GM18505 (cell line): Measurements from ENCODE around the gene CELSR3.

ENCODE experiments used
- ATAC-seq: cut with Tn5 transposase; IDR thresholded peaks from one replicate; pipeline ENCODE4 v1.9.1; 2021; ENCODE audit not compliant: unreplicated experiment
- POLR2A ChIP-seq: IDR thresholded peaks from 4 replicates; pipeline ENCODE4 v1.6.1; 2011; ENCODE audit warnings: borderline replicate concordance; ENCODE audit not compliant: insufficient read depth, insufficient read length; ENCODE audit errors: extremely low read depth

Gene CELSR3

DNA sequence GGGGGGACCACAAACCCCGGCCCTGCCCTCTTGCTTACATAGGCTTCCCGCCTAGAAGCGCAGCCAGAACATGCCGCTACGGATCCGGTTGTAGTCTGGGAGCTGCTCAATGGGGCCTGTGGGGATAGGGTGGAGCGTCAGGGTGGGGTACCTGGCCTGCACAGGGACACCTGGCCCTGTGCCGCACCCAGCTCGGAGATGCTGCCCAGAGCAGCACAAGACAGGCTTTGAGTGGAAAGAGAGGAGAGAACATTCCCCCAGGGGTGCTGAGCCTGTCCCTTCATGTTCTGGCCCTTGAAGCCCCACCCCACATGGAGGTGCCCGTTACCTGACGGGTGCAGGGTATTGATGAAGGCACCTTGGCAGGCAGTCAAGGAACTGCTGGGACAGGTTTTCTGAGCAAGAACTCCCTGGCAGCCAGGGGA is 63.6 kb downstream of the CELSR3 start:
- ATAC-seq: no peak
- TF ChIP-seq POLR2A: no peak

DNA sequence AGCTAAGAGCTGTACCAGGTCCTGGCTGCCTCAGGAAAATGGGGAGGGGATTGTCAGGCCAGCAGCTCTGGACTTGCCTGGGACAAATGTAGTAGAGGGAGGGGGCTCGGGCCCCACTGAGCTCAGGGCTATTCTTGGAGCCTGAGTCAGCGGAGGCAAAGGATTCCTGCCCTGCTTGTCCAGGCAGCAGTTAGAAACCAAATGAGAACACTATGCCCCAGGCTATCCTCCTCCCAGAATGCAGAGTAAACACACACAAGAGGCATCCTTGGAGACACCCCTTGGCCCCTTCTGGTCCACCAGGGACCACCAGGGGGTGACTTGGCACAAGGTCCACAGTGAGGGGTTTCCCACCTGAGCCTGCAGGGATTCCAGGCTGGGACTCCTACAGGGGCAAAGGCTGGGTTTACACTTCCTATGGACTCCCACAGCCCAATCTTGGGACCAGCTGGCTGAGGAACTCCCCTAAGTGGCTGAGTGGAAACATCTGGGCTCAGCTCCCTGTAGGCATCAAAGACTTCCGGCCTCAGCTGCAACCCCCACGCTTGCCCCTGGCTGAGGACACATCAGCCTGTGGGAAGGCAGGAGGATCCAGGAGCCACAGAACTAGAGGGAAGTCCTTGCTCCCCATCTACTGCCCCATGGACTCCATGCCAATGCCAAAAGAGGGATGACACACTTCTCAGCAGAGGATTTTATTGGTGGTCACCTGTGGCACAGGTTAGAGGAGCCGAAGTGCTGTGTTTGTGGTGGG is 64.2 kb downstream of the CELSR3 start:
- TF ChIP-seq POLR2A: no peak
- no peak for ATAC-seq

DNA sequence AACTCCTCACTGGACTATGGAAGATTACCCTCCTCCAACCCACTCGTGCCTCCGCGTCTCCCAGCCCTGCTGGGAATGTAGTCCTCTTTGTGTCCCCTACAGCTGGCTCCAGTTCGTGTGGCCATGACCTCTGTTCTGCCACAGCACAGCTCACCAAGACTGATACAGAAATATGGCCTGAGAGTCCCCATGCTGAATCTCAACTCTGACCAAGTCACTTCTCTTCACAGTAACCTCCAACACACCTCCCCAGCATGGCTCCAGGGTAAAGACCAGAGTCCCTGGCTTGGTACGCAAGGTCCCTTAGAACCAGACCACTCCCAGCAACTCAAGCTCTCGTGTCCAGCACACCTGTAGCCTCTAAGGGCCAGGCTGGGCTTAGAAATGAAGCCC is 65.3 kb downstream of the CELSR3 start:
- ATAC-seq: no peak
- no peak for TF ChIP-seq POLR2A

DNA sequence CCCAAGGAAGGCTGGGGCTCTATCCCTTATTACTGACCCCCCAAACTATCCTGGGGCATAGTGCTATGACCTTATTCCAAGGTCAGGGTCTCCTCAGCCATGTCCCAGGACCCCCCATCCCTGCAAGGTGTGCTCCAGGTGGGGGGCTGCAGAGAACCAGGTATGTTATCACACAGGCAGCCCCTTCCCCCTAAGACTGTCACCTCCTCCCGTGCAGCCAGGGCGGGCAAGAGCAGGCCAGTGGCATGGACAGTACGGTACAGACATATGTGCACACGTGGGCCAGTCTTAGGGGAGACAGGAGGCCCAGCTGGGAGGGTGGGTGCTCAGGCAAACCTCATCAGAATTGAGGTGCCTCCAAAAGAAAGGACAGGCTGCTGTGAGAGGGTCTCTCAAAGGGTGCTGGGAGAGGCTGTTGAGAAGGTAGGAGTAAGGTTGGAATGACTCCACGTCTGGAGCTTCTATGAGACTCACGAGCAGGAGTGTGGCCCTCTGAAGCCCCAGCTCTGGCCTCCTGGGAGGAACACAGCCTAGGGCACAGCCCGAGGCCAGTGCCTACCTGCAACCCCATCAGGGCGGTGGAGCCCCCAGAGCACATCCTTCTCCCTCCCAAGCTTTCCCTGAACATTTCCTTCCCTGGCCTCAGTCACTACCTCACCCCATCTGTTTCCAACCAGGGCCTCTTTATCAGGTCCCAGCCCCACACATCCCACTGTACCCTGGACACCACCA is 65.8 kb downstream of the CELSR3 start:
- TF ChIP-seq POLR2A: no peak
- no peak for ATAC-seq

DNA sequence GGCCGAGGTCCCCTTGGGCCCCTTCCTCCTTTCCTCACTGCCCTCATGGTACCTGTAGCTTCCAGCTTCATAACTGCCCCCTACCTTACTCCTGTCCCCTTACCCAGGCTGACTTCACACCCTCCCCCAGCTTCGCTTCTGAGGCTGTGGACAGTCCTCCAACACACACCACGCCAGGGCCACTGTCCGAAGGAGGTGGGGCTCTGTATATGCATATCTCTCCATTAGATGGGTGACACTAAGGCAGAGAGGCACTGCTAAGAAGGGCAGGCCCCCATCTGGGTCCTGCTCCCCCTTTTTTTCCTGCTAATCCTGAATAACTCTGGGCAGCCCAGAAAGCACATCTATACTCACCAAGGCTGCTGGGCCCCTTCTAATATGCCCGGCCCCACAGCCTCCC is 66.5 kb downstream of the CELSR3 start:
- TF ChIP-seq POLR2A: no peak
- ATAC-seq: no peak

DNA sequence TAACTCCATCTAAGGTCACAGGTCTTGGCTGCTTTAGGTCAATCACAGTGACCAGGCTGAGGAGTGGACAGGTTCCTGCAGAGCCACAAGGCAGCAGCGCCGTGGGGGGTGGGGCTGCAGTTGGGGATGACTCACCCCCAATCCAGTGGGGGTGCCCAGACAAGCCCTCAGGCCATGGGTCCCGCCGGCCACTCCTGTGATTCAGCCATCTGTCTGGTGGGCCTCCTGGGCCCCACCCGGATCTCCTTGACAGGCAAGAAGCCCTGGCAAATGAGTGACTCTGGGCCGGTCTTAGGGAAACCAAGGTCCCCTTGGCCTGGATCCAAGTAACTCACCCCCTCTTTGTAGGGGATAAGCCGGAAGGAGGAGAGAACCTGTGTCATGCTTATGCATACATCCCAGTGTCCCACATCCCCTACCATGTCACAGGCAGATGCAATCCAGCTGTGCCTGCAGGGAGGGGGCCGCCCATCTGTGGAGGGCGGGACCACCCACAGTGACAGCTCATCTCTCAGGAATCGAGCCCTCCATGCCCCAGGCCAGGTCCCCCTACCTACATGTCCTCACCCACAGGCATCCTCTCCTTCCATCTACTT is 67.1 kb downstream of the CELSR3 start:
- ATAC-seq: no peak
- no peak for TF ChIP-seq POLR2A

DNA sequence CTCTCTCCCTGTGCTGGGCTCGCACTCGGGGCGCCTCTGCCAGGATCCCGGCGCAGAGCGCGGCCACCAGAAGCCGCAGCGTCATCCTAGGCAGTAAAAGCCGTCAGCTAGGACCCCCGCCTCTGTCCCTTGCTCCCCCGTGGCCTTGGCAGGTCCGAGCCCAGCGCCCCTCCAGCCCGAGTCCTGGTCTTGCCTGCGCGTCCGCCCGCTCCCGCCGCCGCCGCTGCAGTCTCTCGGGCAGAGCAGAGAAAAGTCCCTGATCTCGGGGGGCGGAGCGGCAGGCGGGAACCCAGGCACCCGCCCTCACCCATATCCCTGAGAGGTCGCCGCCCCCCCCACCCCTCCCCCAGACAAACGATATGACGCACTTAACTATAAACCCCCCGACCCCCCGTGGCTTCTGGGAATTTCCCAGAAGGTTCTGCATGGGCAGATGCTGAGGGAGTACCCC is 67.6 kb downstream of the CELSR3 start, which contains the start of gene COL7A1:
TSS of gene COL7A1 (minus strand) at position 255 of the 451 bp plus-strand sequence. CDS start at position 85, 170 bp downstream.
- ATAC-seq: no peak

DNA sequence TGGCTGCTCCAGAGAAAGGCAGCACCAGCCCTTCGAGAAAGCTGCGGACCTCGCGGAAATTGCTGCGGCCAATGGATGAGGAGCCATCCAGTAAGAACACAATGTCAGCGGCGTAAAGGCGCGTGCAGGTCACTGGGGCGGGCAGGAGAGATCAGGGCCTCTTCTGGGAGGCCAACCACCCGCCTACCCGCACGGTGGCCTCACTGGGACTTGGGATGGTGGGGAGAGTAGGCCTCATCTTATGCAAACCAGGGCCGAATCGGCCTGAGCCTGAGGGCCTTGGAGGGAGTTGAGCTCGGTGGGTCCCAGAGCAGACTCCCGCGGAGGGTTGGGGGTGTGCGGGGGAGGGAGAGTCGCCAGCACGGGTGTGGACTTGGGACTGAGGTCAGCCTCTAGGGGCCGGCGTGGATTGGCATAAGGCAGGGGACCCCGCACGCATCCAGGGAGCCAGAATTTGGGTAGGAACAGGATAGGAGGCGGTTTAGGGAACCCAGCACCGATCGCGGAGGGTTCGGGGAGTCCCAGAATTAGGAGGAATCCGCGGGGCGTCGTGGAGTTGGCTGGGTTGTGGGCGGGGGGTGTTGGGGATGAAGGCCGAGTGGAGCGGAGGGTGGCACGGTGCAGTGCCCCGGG is 68.2 kb downstream of the CELSR3 start:
- TF ChIP-seq POLR2A: no peak
- no peak for ATAC-seq

More for the DNA sequence above, 67.6 kb downstream of the CELSR3 start, which contains the start of gene COL7A1:
- no peak for TF ChIP-seq POLR2A

DNA sequence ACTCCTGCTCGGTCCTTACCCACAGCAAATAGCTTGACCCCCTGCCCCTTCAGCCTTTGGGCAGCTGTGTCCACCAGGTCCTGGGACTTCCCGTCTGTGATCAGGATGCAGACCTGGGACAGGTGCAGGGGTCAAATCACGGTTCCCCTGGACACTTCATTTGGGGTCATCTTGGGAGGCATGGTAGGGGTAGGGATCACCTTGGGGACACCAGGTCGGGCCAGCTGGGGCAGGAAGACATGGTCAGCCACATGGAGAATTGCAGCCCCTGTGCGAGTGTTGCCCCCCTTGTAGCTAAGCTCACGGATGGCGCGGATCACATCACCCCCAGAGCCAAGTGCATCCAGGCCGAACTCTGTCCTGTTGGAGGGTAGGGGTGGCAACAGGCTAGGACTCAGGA is 69.3 kb downstream of the CELSR3 start:
- no peak for TF ChIP-seq POLR2A
- ATAC-seq: no peak

DNA sequence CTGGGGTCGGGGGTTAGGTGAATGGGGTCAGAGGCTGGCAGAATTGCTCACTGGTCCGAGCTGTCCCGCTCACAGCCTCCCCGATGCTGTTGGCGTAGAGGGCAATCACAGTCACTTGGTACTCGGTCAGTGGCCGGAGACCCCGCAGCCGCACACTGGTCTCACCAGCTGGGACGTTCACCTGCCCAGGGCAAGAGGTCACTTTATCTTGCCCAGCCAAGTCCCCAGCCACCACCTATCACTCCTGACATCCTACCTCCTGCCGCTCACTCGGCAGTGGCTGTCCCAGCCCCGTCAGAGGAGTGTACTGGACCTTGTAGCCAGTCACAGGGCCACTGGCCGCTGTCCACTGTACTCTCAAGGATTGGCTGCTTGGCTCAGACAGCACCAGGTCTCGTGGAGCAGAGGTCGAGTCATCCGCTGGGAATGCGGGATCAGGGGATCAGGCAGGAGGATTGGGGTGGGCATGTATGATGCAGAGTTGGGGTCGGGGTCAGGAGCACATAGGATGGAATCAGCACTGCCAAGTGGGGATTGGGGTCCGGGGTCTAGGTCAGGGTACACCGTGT is 70.1 kb downstream of the CELSR3 start:
- no peak for ATAC-seq
- TF ChIP-seq POLR2A: no peak

DNA sequence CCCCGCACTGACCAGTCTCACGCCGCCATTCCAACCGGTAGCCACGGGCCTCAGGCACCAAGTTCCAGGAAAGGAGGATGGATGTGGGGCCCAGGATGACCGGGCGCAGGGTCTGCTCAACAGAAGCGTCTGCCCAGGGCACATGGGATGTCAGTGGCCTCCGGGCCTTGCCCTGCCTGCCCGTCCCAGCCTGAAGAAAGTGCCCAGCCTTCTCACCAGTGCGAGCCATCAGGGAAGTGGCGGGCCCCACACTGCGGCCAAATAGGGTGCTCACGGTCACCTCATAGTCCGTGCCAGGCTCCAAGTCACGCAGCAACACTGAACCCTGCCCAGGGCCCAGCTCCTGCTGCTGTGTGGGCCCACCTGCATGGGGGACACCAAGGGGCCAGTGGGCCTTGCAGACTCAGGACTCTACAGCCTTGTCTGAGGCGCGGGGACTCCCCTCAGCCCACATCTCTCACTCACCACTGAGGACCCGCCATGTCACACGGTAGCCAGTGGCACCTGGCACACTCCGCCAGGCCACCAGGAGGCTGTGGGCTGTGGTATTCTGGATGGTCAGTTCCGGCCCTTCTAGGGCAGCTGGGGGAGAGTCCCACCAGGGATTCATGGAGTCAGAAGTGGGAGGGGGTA is 70.7 kb downstream of the CELSR3 start:
- no peak for ATAC-seq
- TF ChIP-seq POLR2A: no peak

DNA sequence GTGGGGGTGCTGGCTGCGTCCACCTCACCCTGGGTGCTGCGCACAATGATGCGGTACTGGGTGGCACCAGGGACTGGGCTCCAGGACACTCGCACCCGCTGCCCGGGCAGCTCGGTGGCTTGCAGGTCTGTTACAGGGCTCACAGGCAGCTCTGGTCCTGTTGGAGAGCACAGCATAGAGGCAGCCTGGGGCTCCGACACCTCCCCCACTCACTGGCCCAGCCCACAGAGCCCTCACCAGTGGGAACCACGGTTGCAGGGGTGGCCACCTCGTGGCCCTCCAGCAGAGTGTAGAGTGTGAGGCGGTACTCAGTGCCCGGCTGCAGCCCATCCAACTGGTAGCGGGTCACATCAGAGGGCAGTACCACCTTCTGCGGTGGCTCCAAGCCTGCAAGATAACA is 71.2 kb downstream of the CELSR3 start:
- no peak for TF ChIP-seq POLR2A

More for the DNA sequence above, 71.2 kb downstream of the CELSR3 start:
- ATAC-seq: no peak
